ENCODE data around the gene DYNC1LI1. TPM values are rescaled to one million over a fixed set of nuclear protein-coding genes. Genes with fewer than 3 reads are reported as not detected.

DYNC1LI1 gene
- polyA plus RNA-seq (ENCODE audit: low read depth in 6 of 6): 10 to 100 TPM; 23.9 to 35.6 (median 32.2) TPM

- Mint-ChIP-seq H3K4me1 (peaks cover 11 to 33% (median 13%) of the 10 kb centered on the region in 3 donors), H3K4me3 (peak within 1 kb of the TSS; percentile 89 to 97 (median 93)), H3K36me3 (no peaks in the 10 kb centered on the region), H3K27me3 (no peaks in the 10 kb centered on the region), H3K9me3 (no peaks in the 10 kb centered on the region), H3K27ac (peak within 1 kb of the TSS; percentile 86 to 96 (median 91))
- DNase-seq: peak; percentile 90
- peak; percentile 91 to 93 for ATAC-seq (ENCODE audit: low read depth in 2 of 2)
Measured at GRCh38 chr3:32570421-32571191, at the start of gene DYNC1LI1. TSS of gene DYNC1LI1 (minus strand) at chr3:32570858. CDS start at chr3:32570770, 88 bp downstream.

GRCh38 chr3:32619395-32619794 is 48.7 kb upstream of the DYNC1LI1 start:
- Mint-ChIP-seq H3K4me1 (no peaks in the 10 kb centered on the region), H3K4me3 (no peak overlapping the region), H3K9me3 (peaks cover 6 to 31% (median 9%) of the 10 kb centered on the region in 7 donors), H3K36me3 (peaks cover 10 to 15% of the 10 kb centered on the region in 2 donors), H3K27me3 (no peaks in the 10 kb centered on the region), H3K27ac (no peak overlapping the region)
- DNase-seq (no peak), ATAC-seq (ENCODE audit: low read depth in 2 of 2) (no peak)

- H3K4me3 Mint-ChIP-seq: no peak overlapping the region
- peaks cover 6 to 28% (median 9%) of the 10 kb centered on the region in 7 donors for H3K9me3 Mint-ChIP-seq
- H3K36me3 Mint-ChIP-seq: peaks cover 10 to 15% of the 10 kb centered on the region in 2 donors
- ATAC-seq (ENCODE audit: low read depth in 2 of 2) (no peak), DNase-seq (no peak)
- H3K27me3 Mint-ChIP-seq: peaks cover 0 to 15% (median 13%) of the 10 kb centered on the region in 3 donors
- H3K4me1 Mint-ChIP-seq: no peaks in the 10 kb centered on the region
- no peak overlapping the region for H3K27ac Mint-ChIP-seq
Measured at GRCh38 chr3:32616267-32616962, 45.8 kb upstream of the DYNC1LI1 start.

- Mint-ChIP-seq H3K9me3 (peaks cover 2 to 13% (median 8%) of the 10 kb centered on the region in 7 donors), H3K36me3 (peaks cover 5 to 12% of the 10 kb centered on the region in 2 donors), H3K27me3 (peaks cover 4 to 15% (median 13%) of the 10 kb centered on the region in 3 donors), H3K4me3 (no peak overlapping the region), H3K4me1 (no peaks in the 10 kb centered on the region), H3K27ac (no peak overlapping the region)
- ATAC-seq (ENCODE audit: low read depth in 2 of 2) (no peak), DNase-seq (no peak)
Measured at GRCh38 chr3:32614956-32615355, 44.3 kb upstream of the DYNC1LI1 start.

GRCh38 chr3:32613183-32613582 is 42.5 kb upstream of the DYNC1LI1 start:
- H3K27ac Mint-ChIP-seq: peak overlapping the region in 1 of 6 donors; percentile 35
- H3K4me3 Mint-ChIP-seq: no peak overlapping the region
- H3K9me3 Mint-ChIP-seq: no peaks in the 10 kb centered on the region
- DNase-seq: no peak
- no peaks in the 10 kb centered on the region for H3K36me3 Mint-ChIP-seq
- H3K27me3 Mint-ChIP-seq: peaks cover 4 to 15% (median 13%) of the 10 kb centered on the region in 3 donors
- H3K4me1 Mint-ChIP-seq: no peaks in the 10 kb centered on the region
- ATAC-seq (ENCODE audit: low read depth in 2 of 2): no peak

- no peak for ATAC-seq (ENCODE audit: low read depth in 2 of 2)
- Mint-ChIP-seq H3K4me3 (no peak overlapping the region), H3K36me3 (no peaks in the 10 kb centered on the region), H3K27ac (no peak overlapping the region), H3K4me1 (no peaks in the 10 kb centered on the region), H3K27me3 (peaks cover 4 to 15% (median 13%) of the 10 kb centered on the region in 3 donors), H3K9me3 (no peaks in the 10 kb centered on the region)
- DNase-seq: no peak
Measured at GRCh38 chr3:32612547-32612946, 41.9 kb upstream of the DYNC1LI1 start.

GRCh38 chr3:32607522-32607921 is 36.9 kb upstream of the DYNC1LI1 start:
- no peak for DNase-seq
- no peak for ATAC-seq (ENCODE audit: low read depth in 2 of 2)
- Mint-ChIP-seq H3K4me3 (no peak overlapping the region), H3K9me3 (no peaks in the 10 kb centered on the region), H3K27ac (no peak overlapping the region), H3K4me1 (no peaks in the 10 kb centered on the region), H3K36me3 (no peaks in the 10 kb centered on the region), H3K27me3 (peaks cover 0 to 8% (median 4%) of the 10 kb centered on the region in 3 donors)

- ATAC-seq (ENCODE audit: low read depth in 2 of 2): no peak
- Mint-ChIP-seq H3K27me3 (peaks cover 0 to 8% (median 4%) of the 10 kb centered on the region in 3 donors), H3K4me3 (no peak overlapping the region), H3K36me3 (no peaks in the 10 kb centered on the region), H3K27ac (no peak overlapping the region), H3K4me1 (no peaks in the 10 kb centered on the region), H3K9me3 (no peaks in the 10 kb centered on the region)
- DNase-seq: no peak
Measured at GRCh38 chr3:32606960-32607359, 36.3 kb upstream of the DYNC1LI1 start.

GRCh38 chr3:32606277-32606676 is 35.6 kb upstream of the DYNC1LI1 start:
- peaks cover under 1 to 8% (median 3%) of the 10 kb centered on the region in 3 donors for H3K27me3 Mint-ChIP-seq
- H3K36me3 Mint-ChIP-seq: no peaks in the 10 kb centered on the region
- DNase-seq (no peak), ATAC-seq (ENCODE audit: low read depth in 2 of 2) (no peak)
- H3K27ac Mint-ChIP-seq: peak overlapping the region in 1 of 6 donors; percentile 66
- no peaks in the 10 kb centered on the region for H3K4me1 Mint-ChIP-seq
- no peak overlapping the region for H3K4me3 Mint-ChIP-seq
- no peaks in the 10 kb centered on the region for H3K9me3 Mint-ChIP-seq

GRCh38 chr3:32603064-32603463 is 32.4 kb upstream of the DYNC1LI1 start:
- H3K4me3 Mint-ChIP-seq: no peak overlapping the region
- no peaks in the 10 kb centered on the region for H3K36me3 Mint-ChIP-seq
- H3K4me1 Mint-ChIP-seq: no peaks in the 10 kb centered on the region
- peaks cover 0 to 3% (median 0%) of the 10 kb centered on the region in 7 donors for H3K9me3 Mint-ChIP-seq
- no peak overlapping the region for H3K27ac Mint-ChIP-seq
- ATAC-seq (ENCODE audit: low read depth in 2 of 2): no peak
- peaks cover 3 to 16% (median 13%) of the 10 kb centered on the region in 3 donors for H3K27me3 Mint-ChIP-seq
- DNase-seq: no peak

GRCh38 chr3:32602206-32602605 is 31.5 kb upstream of the DYNC1LI1 start:
- no peaks in the 10 kb centered on the region for H3K4me1 Mint-ChIP-seq
- DNase-seq (no peak), ATAC-seq (ENCODE audit: low read depth in 2 of 2) (no peak)
- H3K9me3 Mint-ChIP-seq: peaks cover 0 to 3% (median 0%) of the 10 kb centered on the region in 7 donors
- no peak overlapping the region for H3K4me3 Mint-ChIP-seq
- no peak overlapping the region for H3K27ac Mint-ChIP-seq
- H3K27me3 Mint-ChIP-seq: peaks cover 3 to 17% (median 16%) of the 10 kb centered on the region in 3 donors
- no peaks in the 10 kb centered on the region for H3K36me3 Mint-ChIP-seq

- H3K27me3 Mint-ChIP-seq: peaks cover 3 to 17% (median 16%) of the 10 kb centered on the region in 3 donors
- peak overlapping the region in 1 of 6 donors; percentile 72 for H3K27ac Mint-ChIP-seq
Measured at GRCh38 chr3:32601722-32602121, 31.1 kb upstream of the DYNC1LI1 start.

GRCh38 chr3:32597656-32598055 is 27.0 kb upstream of the DYNC1LI1 start:
- H3K9me3 Mint-ChIP-seq: peaks cover 0 to 3% (median 0%) of the 10 kb centered on the region in 7 donors
- H3K4me1 Mint-ChIP-seq: no peaks in the 10 kb centered on the region
- DNase-seq (no peak), ATAC-seq (ENCODE audit: low read depth in 2 of 2) (no peak)
- no peak overlapping the region for H3K4me3 Mint-ChIP-seq
- no peak overlapping the region for H3K27ac Mint-ChIP-seq
- peaks cover 3 to 17% (median 8%) of the 10 kb centered on the region in 3 donors for H3K27me3 Mint-ChIP-seq
- no peaks in the 10 kb centered on the region for H3K36me3 Mint-ChIP-seq

More at GRCh38 chr3:32601722-32602121, 31.1 kb upstream of the DYNC1LI1 start:
- ATAC-seq (ENCODE audit: low read depth in 2 of 2): no peak
- no peaks in the 10 kb centered on the region for H3K4me1 Mint-ChIP-seq
- no peak for DNase-seq
- H3K36me3 Mint-ChIP-seq: no peaks in the 10 kb centered on the region
- H3K9me3 Mint-ChIP-seq: peaks cover 0 to 3% (median 0%) of the 10 kb centered on the region in 7 donors
- no peak overlapping the region for H3K4me3 Mint-ChIP-seq
